Measurements from ENCODE around the gene UGT1A10. TPM values are rescaled to one million over a fixed set of nuclear protein-coding genes. Genes with fewer than 3 reads are reported as not detected.

The UGT1A10 gene
- total RNA-seq, 4 donors from 2014 or later, result not detected

- DNase-seq (ENCODE audit: low spot score) (no peak), ATAC-seq (ENCODE audit: low FRiP score) (no peak)
- TF ChIP-seq CTCF (IDR thresholded peaks at IDR 0.05), result no peak
Measured at GRCh38 chr2:233673896-233674295, 37.6 kb downstream of the UGT1A10 start.

GRCh38 chr2:233674314-233674713 is 38.1 kb downstream of the UGT1A10 start:
- ATAC-seq (ENCODE audit: low FRiP score) (no peak), DNase-seq (ENCODE audit: low spot score) (no peak)
- no peak for TF ChIP-seq CTCF (IDR thresholded peaks at IDR 0.05)

GRCh38 chr2:233674995-233675394 is 38.7 kb downstream of the UGT1A10 start:
- DNase-seq (ENCODE audit: low spot score), result no peak
- no peak for ATAC-seq (ENCODE audit: low FRiP score)
- TF ChIP-seq CTCF (IDR thresholded peaks at IDR 0.05), result no peak

- no peak for TF ChIP-seq CTCF (IDR thresholded peaks at IDR 0.05)
- no peak for DNase-seq (ENCODE audit: low spot score)
- no peak for ATAC-seq (ENCODE audit: low FRiP score)
Measured at GRCh38 chr2:233676046-233676445, 39.8 kb downstream of the UGT1A10 start.

- no peak for TF ChIP-seq CTCF (IDR thresholded peaks at IDR 0.05)
- ATAC-seq (ENCODE audit: low FRiP score), result no peak
- no peak for DNase-seq (ENCODE audit: low spot score)
Measured at GRCh38 chr2:233679196-233679595, 42.9 kb downstream of the UGT1A10 start.

GRCh38 chr2:233680361-233681045 is 44.3 kb downstream of the UGT1A10 start:
- no peak for ATAC-seq (ENCODE audit: low FRiP score)
- TF ChIP-seq CTCF (IDR thresholded peaks at IDR 0.05), result no peak
- no peak for DNase-seq (ENCODE audit: low spot score)

- TF ChIP-seq CTCF (IDR thresholded peaks at IDR 0.05), result no peak
- DNase-seq (ENCODE audit: low spot score), result no peak
- no peak for ATAC-seq (ENCODE audit: low FRiP score)
Measured at GRCh38 chr2:233681521-233682099, 45.4 kb downstream of the UGT1A10 start, which contains the start of gene UGT1A7. Gene UGT1A7 (plus strand): TSS chr2:233681901. CDS start chr2:233681938, 37 bp downstream.

Measured in omental fat pad (tissue), 4 donors.